ENCODE data around the gene PRR4. TPM values are rescaled to one million over a fixed set of nuclear protein-coding genes. Genes with fewer than 3 reads are reported as not detected.

Gene PRR4
- 1.7 TPM for total RNA-seq
- long read RNA-seq, result 0 reads

- H3K27me3 ChIP-seq (ENCODE audit: low read depth), result no peaks in the 10 kb centered on the region
- no peaks in the 10 kb centered on the region for H3K4me1 ChIP-seq
- H3K36me3 ChIP-seq, result no peaks in the 10 kb centered on the region
- no peak for ATAC-seq
- H3K9me3 ChIP-seq, result no peaks in the 10 kb centered on the region
- no peak for DNase-seq
- no peak within 1 kb of the TSS for H3K4me3 ChIP-seq
- intact Hi-C loops (cut with DNase I), result no loop called here
- H3K27ac ChIP-seq, result no peak within 1 kb of the TSS
- TF ChIP-seq CTCF (IDR thresholded peaks at IDR 0.05), result no peak
These were observed at the start of gene PRR4 for GRCh38 chr12:10849425-10849878. PRR4 (minus strand) TSS chr12:10849475; CDS start chr12:10849437, 38 bp downstream.

DNA sequence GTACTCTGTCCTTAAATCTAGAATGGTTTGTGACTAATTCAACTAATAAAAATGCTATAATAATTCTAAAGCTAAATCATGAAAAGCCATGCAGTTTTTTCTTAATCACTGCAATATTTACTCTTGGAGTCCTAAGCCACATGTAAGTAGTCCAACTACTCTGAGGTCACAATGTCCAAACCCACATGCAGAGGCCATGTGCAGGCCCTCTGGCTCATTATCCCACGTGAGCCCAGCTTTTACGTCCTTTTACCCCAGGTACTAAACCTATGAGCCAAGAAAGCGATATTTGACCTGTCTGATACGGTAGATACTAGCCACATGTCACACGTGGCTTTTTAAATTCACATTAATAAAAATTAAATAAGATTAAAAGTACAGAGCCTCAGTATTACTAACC is 47.6 kb upstream of the PRR4 start:
- ATAC-seq (no peak), DNase-seq (no peak)
- no peaks in the 10 kb centered on the region for H3K4me1 ChIP-seq
- intact Hi-C loops (cut with DNase I), result no loop called here
- no peaks in the 10 kb centered on the region for H3K36me3 ChIP-seq
- H3K9me3 ChIP-seq, result peaks cover under 1% of the 10 kb centered on the region
- H3K27ac ChIP-seq, result no peak overlapping the region
- no peaks in the 10 kb centered on the region for H3K27me3 ChIP-seq (ENCODE audit: low read depth)
- TF ChIP-seq CTCF (IDR thresholded peaks at IDR 0.05), result no peak
- no peak overlapping the region for H3K4me3 ChIP-seq

- Histone ChIP-seq H3K27me3 (ENCODE audit: low read depth) (no peaks in the 10 kb centered on the region), H3K4me3 (no peak overlapping the region), H3K9me3 (no peaks in the 10 kb centered on the region), H3K36me3 (no peaks in the 10 kb centered on the region), H3K4me1 (no peaks in the 10 kb centered on the region), H3K27ac (no peak overlapping the region)
- DNase-seq, result no peak
- TF ChIP-seq CTCF (IDR thresholded peaks at IDR 0.05), result no peak
- ATAC-seq, result no peak
- intact Hi-C loops (cut with DNase I), result no loop called here
These were observed 42.7 kb upstream of the PRR4 start for GRCh38 chr12:10891937-10892336.

DNA sequence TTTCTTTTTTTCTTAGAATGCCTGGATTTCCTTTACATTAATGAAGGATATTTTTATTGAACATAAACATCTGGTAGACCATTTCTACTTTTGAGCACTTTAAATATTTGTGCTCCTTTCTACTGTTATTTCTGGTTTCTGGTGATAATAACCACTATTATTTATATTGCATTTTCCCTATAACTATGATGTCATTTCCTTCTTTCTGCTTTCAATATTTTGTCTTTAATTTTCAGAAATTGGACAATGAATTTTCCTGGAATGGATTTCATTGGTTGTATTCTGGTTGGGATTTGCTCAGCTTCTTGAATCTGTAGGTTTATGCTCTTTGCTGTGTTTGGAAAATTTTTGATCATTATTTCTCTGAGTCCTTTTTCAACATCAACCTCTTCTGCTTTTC is 40.0 kb upstream of the PRR4 start:
- no peak for ATAC-seq
- intact Hi-C loops (cut with DNase I), result no loop called here
- no peaks in the 10 kb centered on the region for H3K9me3 ChIP-seq

DNA sequence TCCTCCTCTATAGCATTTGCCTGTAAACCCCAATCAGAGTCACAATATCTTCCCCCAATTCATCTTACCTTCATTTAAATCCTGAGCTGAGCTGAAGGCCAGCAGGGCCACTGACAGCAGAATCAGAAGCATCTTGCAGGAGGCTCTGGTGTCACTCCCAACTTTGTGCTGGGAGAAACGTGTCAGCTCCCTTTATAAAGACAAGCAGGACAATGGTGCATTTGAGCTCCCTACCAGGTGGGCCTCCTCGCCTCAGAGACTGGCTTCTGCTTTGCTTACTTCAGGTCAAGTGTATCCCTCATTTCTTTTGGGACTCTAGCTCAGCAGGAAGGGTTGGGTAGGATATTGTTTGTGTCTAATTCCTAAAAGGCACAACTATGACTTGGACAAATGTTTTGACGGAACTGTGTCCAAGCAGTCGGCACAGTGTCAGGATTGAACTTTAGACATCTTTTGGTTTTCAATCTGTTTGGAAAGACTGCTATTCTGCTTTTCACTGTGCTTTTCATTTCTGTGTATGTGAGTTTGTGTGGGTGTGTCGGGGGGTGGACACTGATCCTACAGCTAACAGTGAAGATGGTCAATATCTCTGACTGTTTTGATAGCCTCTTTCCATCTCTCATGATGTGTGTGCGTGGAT is 34.9 kb upstream of the PRR4 start, which contains the start of gene PRH1:
Gene PRH1 (minus strand): TSS at position 170 of the 640 bp plus-strand sequence. CDS start 38 bp downstream, at position 132.
- no peak for ATAC-seq
- Histone ChIP-seq H3K4me3 (no peak within 1 kb of the TSS), H3K27me3 (ENCODE audit: low read depth) (no peaks in the 10 kb centered on the region), H3K4me1 (no peaks in the 10 kb centered on the region), H3K9me3 (no peaks in the 10 kb centered on the region), H3K36me3 (no peaks in the 10 kb centered on the region), H3K27ac (no peak within 1 kb of the TSS)
- DNase-seq, result no peak
- intact Hi-C loops (cut with DNase I), result no loop called here
- TF ChIP-seq CTCF (IDR thresholded peaks at IDR 0.05), result no peak

More for the DNA sequence above, 40.0 kb upstream of the PRR4 start:
- Histone ChIP-seq H3K4me1 (no peaks in the 10 kb centered on the region), H3K27ac (no peak overlapping the region), H3K4me3 (no peak overlapping the region), H3K27me3 (ENCODE audit: low read depth) (no peaks in the 10 kb centered on the region), H3K36me3 (no peaks in the 10 kb centered on the region)
- DNase-seq, result no peak
- TF ChIP-seq CTCF (IDR thresholded peaks at IDR 0.05), result no peak

All from lower lobe of right lung (tissue), 2 donors.